Right lobe of liver (tissue), 6 donors: ENCODE measurements around the gene PC. TPM values are rescaled to one million over a fixed set of nuclear protein-coding genes. Genes with fewer than 3 reads are reported as not detected.
A peak's percentile ranks its signal among the peaks of the same experiment; 100 is the strongest.

ENCODE experiments used
- ATAC-seq, 4 donors: fragments of 200-7000 bp; cut with Tn5 transposase; one replicate each; pipeline ENCODE4 v1.9.1; 2020; ENCODE audit warnings: mild to moderate bottlenecking in 4 of 4, moderate library complexity in 4 of 4
- DNase-seq, 3 donors: peaks; one replicate each; pipeline ENCODE4 v3.0.0-alpha.2; 2020
- H3K27ac ChIP-seq, 3 donors: fragments of 200-600 bp; one replicate each; pipeline ENCODE4 v1.8.0; 2022
- H3K27me3 ChIP-seq, 2 donors: fragments of 200-600 bp; one replicate each; pipeline ENCODE4 v1.8.0; 2022
- H3K36me3 ChIP-seq, 4 donors: fragments of 200-600 bp; sonication (generic) in 1 of 4; one replicate each; pipeline versions ENCODE4 v1.5.1 to v1.8.0; 2017 to 2022; ENCODE audit warnings: control low read depth in 1 of 4
- H3K4me1 ChIP-seq, 4 donors: fragments of 200-600 bp; sonication (generic) in 1 of 4; one replicate each; pipeline versions ENCODE4 v1.5.1 to v1.8.0; 2017 to 2022; ENCODE audit warnings: control low read depth in 1 of 4
- H3K4me3 ChIP-seq, 3 donors: fragments of 200-600 bp; one replicate each; pipeline ENCODE4 v1.8.0; 2022
- H3K9me3 ChIP-seq, 4 donors: fragments of 200-600 bp; sonication (generic) in 1 of 4; one replicate each; pipeline versions ENCODE4 v1.5.1 to v1.8.0; 2017 to 2022; ENCODE audit warnings: control low read depth in 1 of 4
- POLR2A ChIP-seq: fragments of 450-650 bp; IDR thresholded peaks from one replicate; pipeline ENCODE4 v1.6.1; 2017; ENCODE audit warnings: antibody characterized with exemption, mild to moderate bottlenecking
- WGBS: methylation state at CpG from one replicate; pipeline ENCODE4 v1.1.6; 2018; ENCODE audit warnings: low coverage, low lambda C conversion rate; ENCODE audit not compliant: insufficient coverage; ENCODE audit errors: missing lambda C conversion rate; 5-methylcytosine and 5-hydroxymethylcytosine counted together
- intact Hi-C, 2 donors: fragments of 100-400 bp; cut with DNase I; formaldehyde crosslinking; loops; one replicate each; pipeline versions ENCODE4 v1.11.2 to v1.14.1; 2022
- total RNA-seq, 6 experiments: library from RNA; depleted of rRNA in 2 of 6; stranded (reverse); fragments of >200 nt in 2 of 6; fragmentation: NEBNext Ultra II Directional in 3 of 6; extraction: Animal tissue kit (Norgen Biotek cat#: 25700) in 3 of 6; gene quantifications; one replicate each; pipeline versions ENCODE4 v1.1.0 to v1.2.4, GENCODE V29; 2016 to 2023
- TF ChIP-seq, protein P1 (sequence below), 4 donors: fragments of 200-600 bp in 3 of 4; fragments of 450-650 bp in 1 of 4; IDR thresholded peaks; one replicate each; pipeline versions ENCODE4 v1.5.1 to v1.8.0; 2016 to 2022; ENCODE audit warnings: antibody characterized with exemption in 4 of 4, mild to moderate bottlenecking in 2 of 4
- donor health status: DM: no; HTN: yes; CAD: no.
- donor health status: DM: no; HTN: no; CAD: no.
- donor health status: DM: no; HTN: no; CAD: no.
- donor health status: DM: no; HTN: yes; CAD: no.
- donor health status: DM: no; HTN: yes; CAD: no.

The PC gene
- total RNA-seq, 6 experiments from 2014 or later = 265 to 457 (median 317) TPM

GRCh38 chr11:66956689-66957290, 1.4 kb downstream of the PC start:
- peak; percentile 56 to 76 (median 63) for DNase-seq

DNA sequence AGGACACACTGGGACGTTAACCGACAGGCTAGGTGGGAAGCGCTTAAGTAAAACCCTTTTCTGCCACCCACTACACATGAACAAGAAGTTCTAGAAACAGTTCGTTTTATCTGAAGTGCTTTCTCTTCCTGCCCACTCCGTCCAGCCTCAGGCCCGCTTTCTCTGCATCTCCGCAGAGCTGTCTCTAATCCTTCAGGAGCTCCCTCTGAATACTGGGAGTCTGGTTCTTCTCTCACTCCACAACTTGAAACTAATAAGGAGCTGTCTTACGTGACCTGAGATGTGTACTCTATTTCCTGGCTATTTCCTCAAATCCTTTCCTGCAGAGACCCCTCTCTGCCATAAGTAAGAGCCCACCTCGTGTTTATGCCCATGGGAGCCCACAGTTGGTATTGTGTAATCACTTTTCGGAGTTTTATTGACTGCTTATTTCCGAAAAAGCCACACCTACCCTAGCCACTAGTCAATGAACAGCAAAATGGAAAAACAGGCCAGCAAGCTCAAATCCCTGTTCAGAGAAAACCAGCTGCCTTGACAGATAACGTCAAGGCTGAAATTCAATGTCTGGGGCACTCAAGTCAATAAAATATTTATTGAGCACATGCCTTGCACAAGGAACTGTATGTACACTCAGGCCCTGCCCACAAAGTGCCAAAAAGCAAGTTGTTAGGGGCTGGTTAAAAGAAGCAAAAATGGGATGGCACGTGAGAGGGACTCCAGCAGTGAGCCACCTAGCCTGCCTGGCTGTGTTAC, 4.9 kb downstream of the PC start:
- Histone ChIP-seq H3K36me3 (no peaks in the 10 kb centered on the region), H3K27me3 (no peaks in the 10 kb centered on the region), H3K27ac (peak overlapping the region; percentile 27 to 68 (median 45)), H3K9me3 (no peaks in the 10 kb centered on the region), H3K4me1 (peaks cover 0 to 69% (median 23%) of the 10 kb centered on the region in 4 donors), H3K4me3 (no peak overlapping the region)
- no peak for DNase-seq
- intact Hi-C loops = no loop called here
- no peak for TF ChIP-seq POLR2A
- TF ChIP-seq, protein P1, sequence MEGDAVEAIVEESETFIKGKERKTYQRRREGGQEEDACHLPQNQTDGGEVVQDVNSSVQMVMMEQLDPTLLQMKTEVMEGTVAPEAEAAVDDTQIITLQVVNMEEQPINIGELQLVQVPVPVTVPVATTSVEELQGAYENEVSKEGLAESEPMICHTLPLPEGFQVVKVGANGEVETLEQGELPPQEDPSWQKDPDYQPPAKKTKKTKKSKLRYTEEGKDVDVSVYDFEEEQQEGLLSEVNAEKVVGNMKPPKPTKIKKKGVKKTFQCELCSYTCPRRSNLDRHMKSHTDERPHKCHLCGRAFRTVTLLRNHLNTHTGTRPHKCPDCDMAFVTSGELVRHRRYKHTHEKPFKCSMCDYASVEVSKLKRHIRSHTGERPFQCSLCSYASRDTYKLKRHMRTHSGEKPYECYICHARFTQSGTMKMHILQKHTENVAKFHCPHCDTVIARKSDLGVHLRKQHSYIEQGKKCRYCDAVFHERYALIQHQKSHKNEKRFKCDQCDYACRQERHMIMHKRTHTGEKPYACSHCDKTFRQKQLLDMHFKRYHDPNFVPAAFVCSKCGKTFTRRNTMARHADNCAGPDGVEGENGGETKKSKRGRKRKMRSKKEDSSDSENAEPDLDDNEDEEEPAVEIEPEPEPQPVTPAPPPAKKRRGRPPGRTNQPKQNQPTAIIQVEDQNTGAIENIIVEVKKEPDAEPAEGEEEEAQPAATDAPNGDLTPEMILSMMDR (IDR thresholded peaks at IDR 0.05) = no peak
- 64% methylated on average over 12 of the region's 13 CpGs for WGBS
- peak in 2 of 4 donors; percentile 3 to 23 for ATAC-seq

More at GRCh38 chr11:66956689-66957290, 1.4 kb downstream of the PC start:
- Histone ChIP-seq H3K36me3 (no peaks in the 10 kb centered on the region), H3K4me3 (peak overlapping the region; percentile 60 to 74 (median 68)), H3K4me1 (peaks cover 0 to 63% (median 25%) of the 10 kb centered on the region in 4 donors), H3K27me3 (no peaks in the 10 kb centered on the region), H3K9me3 (no peaks in the 10 kb centered on the region), H3K27ac (peak overlapping the region; percentile 14 to 74 (median 69))
- intact Hi-C loops = no loop called here
- peak in 2 of 4 donors; percentile 1 to 50 for ATAC-seq
- 25% methylated on average over 5 of the region's 7 CpGs for WGBS
- TF ChIP-seq, protein P1 (IDR thresholded peaks at IDR 0.05) = peak in 2 of 4 donors; percentile 3 to 49
- peak; percentile 76 for TF ChIP-seq POLR2A

GRCh38 chr11:66951927-66952337, 6.3 kb downstream of the PC start:
- Histone ChIP-seq H3K27ac (peak overlapping the region in 2 of 3 donors; percentile 27 to 68), H3K27me3 (no peaks in the 10 kb centered on the region), H3K4me1 (peaks cover 0 to 62% (median 20%) of the 10 kb centered on the region in 4 donors), H3K9me3 (no peaks in the 10 kb centered on the region), H3K36me3 (peaks cover 0 to 2% (median 0%) of the 10 kb centered on the region in 4 donors), H3K4me3 (no peak overlapping the region)
- intact Hi-C loops = no loop called here
- 16% methylated on average over 5 of the region's 7 CpGs for WGBS
- no peak for TF ChIP-seq POLR2A
- TF ChIP-seq, protein P1 (IDR thresholded peaks at IDR 0.05) = no peak
- ATAC-seq (peak in 2 of 4 donors; percentile 40 to 41), DNase-seq (no peak)

DNA sequence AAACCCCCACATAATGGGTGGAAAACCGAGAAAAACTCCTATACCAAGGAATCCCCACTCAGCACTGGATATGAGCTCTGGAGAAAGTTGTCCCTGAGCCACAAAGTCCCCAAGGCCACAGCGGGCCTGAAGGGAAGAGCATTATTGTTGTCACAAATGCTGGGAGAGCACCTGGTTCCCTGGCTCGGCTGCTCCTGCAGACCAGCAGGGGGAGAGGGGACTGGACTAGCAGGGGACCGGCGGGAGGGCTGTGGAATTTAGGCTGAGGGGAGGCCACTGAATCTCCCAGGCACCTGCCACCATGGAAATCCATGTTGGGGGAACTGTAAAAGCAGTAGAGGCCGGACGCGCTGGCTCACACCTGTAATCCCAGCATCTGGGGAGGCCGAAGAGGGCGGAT, 7.0 kb downstream of the PC start:
- intact Hi-C loops = no loop called here
- ATAC-seq = no peak
- peak overlapping the region in 1 of 3 donors; percentile 68 for H3K27ac ChIP-seq

More for the DNA sequence above, 7.0 kb downstream of the PC start:
- Histone ChIP-seq H3K4me1 (peaks cover 0 to 54% (median 16%) of the 10 kb centered on the region in 4 donors), H3K36me3 (peaks cover 0 to 6% (median 0%) of the 10 kb centered on the region in 4 donors), H3K27me3 (no peaks in the 10 kb centered on the region), H3K4me3 (no peak overlapping the region), H3K9me3 (no peaks in the 10 kb centered on the region)
- 80% methylated on average over 1 of the region's 10 CpGs for WGBS
- TF ChIP-seq, protein P1 (IDR thresholded peaks at IDR 0.05) = no peak
- TF ChIP-seq POLR2A = no peak
- no peak for DNase-seq
